T-helper 9 cell (primary cell): ENCODE results near the gene ATP6V1A.
"Not testable (repeated sequence)": the region's sequence is repeated elsewhere in the genome, so short reads cannot be mapped to it uniquely, and the experiment has no call there.

Experiments used
- DNase-seq: peaks from one replicate; pipeline ENCODE4 v3.0.0-alpha.2; 2020

ATP6V1A gene

DNA sequence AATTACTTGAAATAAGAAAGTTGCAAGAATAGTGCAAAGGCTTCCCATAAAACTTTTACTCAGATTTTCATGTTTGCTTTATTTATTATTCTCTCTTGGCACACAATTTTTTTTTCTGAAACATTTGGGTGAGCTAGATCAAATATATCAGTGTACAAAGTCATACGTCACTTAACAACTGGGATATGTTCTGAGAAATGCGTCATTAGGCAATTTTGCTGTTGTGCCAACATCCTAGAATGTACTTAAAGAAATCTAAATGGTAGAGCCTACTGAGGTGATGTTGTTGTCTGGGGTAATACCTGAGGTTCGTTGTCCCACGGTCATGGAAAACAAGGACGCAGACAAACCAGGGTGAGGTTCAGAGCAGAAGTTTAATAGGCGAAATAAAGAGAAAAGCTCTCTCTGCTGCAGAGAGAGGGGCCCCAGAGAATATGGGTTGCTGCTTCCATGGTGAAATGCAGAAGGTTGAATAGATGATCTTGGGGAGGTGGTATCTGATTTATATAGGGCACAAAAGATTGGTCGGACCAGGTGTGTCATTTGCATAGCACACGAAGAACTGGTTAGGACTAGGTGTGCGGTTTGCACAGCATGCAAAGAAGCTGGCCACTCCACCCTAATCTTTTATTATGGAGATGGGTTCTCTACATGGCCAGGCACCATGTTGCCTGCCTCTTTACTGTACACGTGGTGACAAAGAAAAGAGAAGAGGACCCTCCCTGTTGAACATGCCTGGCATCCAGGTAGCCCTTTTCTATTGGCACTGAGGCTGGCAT, 82.9 kb downstream of the ATP6V1A start:
- no peak for DNase-seq

DNA sequence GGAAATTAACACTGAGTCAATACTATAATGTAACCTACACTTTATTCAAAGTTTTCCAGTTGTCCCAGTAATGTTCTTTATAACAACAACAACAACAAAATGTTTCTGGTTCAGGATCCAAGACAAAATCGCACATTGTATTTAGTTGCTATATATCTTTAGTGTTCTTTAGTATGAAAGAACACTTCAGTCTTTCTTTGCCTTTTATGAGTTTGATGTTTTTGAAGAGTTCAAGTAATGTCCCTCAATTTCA, 84.2 kb downstream of the ATP6V1A start:
- no peak for DNase-seq

DNA sequence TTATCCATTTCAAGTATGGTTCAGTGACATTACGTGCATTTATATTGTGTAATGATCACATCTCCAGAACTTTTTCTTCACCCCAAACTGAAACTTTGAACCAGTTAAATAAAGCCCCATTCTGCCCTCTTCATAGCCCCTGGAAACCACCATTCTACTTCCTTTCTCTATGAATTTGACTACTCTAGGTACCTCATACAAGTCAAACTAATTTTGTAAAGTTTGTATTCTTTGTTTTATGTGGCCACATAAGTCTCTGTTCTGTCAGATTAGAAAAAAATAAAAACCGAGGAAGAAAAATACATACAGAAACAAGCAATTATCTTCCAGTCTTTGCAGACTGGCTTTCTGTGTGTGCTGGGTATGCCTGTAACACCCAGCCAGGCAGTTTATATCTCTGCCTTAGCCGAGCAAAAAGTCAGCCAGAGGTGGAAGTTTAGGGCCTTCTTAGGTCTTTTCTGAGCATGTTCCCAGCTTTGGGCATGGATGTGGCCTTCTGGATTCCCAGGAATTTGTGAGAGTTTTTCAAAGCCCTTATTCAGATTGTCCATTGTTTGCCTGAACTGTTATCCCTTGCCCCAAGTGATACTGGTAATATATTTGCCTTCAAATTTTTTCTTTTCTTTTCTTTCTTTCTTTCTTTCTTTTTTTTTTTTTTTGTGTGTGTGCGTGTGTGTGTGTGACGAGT, 85.8 kb downstream of the ATP6V1A start:
- DNase-seq: no peak

DNA sequence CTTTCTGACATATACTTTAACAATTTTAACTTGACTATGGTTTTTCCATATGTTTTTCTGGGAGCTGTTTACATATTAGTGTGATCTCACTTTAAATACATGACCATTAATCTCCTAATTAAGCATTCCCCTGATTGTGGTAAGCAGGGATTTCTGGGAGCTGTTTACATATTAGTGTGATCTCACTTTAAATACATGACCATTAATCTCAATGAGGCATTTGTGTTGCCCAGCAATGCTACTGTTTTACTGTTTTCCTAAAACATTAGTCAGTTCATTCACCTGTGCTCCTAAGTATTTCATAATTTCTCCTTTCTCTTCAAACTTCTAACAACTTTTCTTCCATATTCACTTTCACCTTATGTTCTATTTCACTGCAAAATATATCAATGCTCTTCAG, 88.1 kb downstream of the ATP6V1A start:
- no peak for DNase-seq

DNA sequence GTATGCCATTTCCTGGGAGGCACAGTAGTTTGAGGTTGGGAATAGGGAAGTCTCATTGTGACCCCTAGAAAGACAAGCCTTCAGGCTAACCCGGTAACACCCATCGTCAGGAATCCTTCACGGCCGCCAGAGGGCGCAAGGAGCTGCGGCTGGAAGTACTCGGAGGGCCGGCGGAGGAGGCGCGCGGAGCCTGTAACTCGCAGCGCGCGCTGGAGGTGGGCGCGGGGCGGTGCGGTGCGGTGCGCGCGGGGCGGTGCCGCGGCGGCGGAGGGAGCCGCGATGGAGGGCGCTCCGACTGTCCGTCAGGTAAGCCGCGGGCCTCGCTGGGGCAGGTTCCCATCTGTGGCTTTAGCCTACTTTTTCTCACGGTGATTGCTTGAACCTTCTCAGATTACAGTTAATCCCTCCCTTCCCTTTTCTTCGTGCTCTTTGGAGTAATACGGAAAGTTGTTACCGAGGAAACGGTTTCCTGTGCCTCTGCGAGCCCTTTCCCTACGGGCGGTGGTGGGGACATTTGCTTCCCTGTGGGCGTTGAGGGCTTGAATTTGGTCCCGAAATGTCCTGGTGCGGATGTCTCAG, 91.9 kb downstream of the ATP6V1A start, which contains the start of gene GRAMD1C:
GRAMD1C (plus strand) TSS at position 158 of the 579 bp plus-strand sequence; CDS start at position 280, 122 bp downstream.
- peak; percentile 80 for DNase-seq

DNA sequence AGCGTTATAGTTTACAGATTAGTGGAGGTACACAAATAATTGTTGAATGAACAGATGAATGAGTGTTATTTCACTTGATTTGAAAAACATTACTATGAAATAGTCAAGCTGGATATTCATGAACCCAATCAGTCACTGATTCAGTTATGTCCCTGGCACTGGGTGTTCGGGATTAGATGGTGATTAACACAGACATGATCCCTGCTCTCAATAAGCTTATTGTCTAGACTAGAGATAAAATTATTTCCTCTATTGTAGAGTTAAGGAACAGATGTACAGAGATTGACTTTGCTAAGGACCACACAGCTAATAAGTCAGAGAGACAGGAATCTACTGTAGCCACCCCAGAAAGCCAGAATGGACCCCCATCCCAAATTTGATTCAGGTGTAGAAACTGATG, 92.7 kb downstream of the ATP6V1A start:
- no peak for DNase-seq

DNA sequence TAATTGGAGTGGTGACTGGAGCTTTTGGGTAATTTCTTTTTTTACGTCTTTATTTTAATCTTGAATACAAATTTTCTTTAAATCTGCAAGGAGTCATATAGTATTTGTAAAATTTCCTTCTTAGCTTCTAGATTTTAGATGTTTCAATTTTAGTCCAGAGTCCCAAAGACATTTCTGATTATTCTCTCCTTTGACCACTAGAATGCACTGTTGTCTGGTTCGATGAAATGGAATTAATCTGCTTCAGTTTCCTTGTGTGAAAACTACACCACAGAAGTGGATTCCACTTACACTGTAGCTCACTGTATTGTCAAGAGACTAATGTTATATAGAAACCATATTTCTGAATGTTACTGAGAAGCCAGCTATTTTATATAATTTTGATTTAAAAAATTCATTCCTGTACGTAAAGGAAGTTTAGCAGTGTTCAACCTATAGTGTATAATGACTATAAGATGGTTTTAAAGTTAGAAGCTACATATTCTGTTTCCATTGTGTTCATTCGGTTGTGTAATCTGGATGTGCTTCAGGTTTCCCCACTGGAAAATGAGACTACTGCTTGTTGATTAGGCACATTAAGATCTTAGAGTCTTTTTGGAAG, 97.9 kb downstream of the ATP6V1A start:
- DNase-seq: no peak

DNA sequence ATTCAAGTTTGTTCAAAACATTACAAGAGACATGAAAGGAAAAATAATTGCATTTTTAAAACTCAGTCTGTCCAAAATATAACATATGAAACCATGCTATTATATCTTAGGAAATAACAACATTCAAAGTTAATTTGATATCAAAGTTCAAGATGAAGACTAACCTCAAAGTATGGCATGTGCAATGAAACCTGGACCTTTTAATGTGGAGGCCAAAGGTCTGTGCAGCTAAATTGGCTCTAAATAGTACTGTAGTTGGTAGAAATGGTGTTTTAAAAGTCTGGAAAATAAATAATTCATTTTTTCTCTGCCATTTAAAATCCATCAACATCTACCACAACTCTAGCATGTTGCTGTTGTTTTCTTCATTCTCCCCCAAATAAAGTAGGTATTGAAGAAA, 100.4 kb downstream of the ATP6V1A start:
- DNase-seq: no peak

DNA sequence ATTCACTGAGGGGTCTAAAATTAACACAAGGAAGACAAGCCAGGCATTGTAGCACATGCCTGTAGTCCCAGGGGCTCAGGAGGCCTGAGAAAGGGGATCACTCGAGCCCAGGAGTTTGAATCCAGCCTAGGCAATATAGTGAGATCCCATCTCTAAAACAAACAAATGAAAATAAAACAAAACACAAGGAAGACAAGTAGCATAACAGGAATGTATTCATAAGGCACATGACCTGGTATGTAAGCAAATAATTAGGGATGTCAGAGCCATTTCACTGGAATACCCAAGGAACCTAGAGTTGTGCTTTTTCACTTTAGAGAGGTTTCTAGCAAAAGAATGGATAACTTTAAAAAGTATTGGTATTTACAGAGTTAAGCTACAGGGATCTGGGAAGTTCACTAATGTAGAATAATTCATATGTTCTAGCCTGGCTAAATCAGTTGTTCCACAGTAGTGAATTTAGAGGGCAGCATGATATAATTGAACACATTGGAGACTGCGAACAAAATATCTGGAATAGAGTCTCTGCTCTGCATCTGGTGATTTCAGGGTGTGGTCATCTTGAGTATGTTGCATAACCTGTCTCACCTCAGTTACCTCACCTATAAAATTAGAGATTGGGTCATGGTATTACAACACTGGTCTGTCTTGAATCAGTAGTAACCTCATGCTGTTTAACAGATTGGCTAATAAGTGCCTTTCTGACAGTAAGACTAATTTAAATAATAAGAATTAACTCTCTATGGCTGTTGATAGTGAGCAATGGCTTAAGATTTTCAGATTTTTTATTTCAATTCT, 101.0 kb downstream of the ATP6V1A start:
- DNase-seq: no peak

DNA sequence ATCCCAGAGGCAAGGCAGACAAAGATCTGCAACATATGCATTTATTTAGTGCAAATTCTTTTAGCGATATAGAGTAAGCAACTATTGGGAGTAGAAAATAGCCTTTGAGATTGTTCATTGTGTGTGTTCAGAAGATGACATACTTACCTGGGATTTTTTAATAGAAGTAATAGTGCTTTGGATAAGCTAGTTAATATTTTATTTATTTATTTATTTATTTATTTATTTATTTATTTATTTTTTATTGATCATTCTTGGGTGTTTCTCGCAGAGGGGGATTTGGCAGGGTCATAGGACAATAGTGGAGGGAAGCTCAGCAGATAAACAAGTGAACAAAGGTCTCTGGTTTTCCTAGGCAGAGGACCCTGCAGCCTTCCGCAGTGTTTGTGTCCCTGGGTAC, 102.2 kb downstream of the ATP6V1A start:
- DNase-seq: not testable (repeated sequence)

DNA sequence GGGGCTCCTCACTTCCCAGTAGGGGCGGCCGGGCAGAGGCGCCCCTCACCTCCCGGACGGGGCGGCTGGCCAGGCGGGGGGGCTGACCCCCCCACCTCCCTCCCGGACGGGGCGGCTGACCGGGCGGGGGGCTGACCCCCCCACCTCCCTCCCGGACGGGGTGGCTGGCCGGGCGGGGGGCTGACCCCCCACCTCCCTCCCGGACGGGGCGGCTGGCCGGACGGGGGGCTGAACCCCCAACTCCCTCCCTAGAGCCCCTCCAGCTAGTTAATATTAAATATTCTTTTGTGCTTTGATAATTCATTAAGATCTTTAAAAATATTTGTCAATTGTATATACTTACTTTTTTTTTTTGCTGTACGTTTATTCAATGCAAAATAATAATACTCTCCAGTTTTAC, 103.0 kb downstream of the ATP6V1A start:
- DNase-seq: not testable (repeated sequence)

DNA sequence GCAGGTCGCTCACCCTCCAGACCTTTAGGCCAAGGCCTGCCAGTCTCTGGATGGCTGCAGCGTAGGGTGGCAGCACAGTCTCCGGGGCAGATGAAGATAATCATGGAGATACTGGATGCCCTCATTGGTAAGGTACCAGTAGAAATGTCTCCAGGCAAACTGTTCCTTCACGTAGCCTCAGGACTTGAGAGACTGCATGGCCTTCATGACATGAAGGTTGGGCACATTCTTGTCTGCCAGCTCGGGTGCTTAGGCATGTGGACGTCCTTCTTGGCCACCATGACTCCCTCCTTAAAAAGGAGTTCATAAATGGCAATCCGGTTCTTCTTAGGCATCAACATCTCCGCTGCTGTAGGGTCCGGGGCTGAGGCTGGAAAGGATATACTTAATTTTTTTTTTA, 103.6 kb downstream of the ATP6V1A start:
- DNase-seq: not testable (repeated sequence)

DNA sequence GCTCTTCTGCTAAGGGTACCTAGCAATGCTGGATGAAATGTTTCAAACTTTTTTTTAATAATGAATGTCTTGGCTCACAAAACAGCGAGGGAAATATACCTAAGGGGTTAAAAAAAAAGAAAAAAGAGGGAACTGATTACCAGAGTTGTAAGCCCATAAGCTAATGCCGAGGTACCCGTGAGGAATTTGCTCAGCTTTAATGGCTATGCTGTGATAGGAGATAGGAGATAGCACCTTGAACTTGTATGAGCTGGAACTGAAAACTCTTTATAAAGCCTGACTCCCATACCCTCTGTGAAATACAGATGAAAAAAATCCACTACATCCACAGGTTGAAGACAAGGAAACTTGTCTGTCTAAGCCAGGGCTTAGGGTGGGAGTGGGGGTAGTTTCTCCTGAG, 105.7 kb downstream of the ATP6V1A start:
- DNase-seq: no peak
